ENCODE results near the gene TACSTD2.
"Not testable (repeated sequence)": the region's sequence is repeated elsewhere in the genome, so short reads cannot be mapped to it uniquely, and the experiment has no call there.

TACSTD2 gene

DNA sequence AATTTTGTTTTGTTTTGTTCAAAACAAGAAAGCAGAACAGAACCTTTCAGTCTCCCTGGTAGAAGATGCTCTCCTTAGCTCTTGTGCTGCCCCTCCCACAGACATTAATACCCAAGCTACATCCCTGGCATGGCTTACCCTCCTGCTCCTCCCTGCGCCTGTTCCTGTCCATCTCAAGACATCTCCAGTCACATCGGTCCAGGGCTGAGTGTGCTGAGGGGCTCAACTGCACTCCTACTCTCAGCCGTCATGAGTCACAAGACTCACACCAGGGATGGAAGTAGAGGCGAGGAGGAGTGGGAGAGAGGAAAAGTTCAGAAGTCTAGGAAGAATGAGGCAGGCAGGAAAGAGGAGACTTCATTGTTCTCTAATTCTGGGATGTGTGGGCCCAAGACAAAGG, 9.2 kb upstream of the TACSTD2 start:
- DNase-seq: no peak

DNA sequence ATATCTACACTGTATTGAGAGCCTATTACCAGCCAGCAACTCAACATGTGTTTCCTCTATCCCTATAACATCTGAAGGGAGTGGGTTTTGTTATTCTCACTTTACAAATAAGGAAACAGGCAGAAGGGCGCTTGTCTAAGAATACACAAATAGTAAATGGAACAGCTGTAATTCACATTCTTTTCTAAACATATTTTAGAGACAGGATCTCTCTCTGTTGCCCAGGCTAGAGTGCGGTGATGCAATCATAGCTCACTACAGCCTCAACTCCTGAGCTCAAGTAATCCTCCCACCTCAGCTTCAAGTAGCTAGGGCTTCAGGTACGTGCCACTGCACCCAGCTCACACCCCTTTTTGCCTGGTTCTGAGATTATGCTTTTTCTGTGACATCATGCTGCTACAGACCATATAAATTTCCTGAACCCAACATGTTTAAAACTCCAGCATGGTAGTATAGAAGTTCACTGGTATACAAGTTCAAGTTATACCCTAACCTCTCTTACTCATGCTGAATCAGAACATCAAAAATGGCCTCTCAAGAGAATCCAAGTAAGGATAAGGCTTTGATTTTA, 8.6 kb upstream of the TACSTD2 start:
- no peak for DNase-seq

DNA sequence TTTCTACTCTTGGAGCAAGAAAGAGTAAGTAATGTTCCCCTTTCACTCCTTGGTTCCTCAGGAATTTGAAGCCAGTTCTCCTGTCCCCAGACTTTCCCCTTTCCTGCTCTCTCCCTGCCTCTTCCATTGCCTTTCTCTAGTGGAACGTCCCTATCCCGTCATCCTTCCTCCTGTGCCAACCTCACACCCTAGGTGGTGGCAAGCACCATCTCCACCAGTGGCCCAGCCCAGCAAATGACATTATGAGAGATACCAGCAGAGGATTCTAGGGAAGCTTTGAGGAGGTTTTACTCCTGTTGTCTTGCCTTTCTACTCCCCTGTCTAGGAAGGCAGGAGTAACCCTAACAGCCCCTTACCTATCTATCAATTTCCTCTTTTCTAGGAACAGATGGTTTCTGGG, 8.1 kb upstream of the TACSTD2 start:
- DNase-seq: no peak

DNA sequence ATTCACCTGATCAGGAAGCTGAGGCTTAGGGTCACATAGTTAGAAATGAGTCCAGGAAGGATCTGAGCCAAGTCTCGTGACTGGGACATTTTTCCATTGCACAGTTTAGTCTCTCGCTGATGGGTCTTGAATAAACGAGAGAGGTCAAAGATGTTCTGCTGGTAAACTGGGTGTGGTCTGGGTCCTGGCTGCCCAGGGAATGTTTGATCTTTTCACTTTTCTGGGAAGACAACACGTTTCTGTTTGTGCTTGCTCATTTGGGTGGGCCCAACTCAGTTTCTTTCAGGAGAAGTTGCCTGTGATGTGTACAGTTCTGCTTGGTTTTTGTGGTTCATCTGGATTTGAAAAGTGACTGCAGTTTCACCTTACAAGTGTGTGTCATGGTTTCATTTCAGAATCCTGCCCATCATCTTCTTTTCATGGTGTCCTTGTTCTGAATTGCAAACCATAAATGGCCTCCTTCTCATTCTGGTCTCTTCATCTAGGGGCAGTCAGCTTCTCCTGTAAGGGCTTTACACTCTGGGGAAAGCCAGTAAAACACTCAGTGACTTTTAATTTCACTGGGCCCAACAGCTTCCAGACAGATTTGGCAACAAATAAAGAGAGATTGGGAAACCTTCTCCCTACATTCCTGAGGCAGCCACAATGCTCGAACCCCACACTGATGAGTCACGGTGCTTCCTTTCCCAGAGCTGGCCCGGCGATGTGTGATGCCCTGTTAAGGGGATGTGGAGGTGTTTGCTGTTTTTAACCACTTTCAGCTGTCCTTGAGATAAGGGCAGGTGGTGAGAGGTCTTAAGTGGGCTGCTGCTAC, 7.2 kb upstream of the TACSTD2 start:
- no peak for DNase-seq

DNA sequence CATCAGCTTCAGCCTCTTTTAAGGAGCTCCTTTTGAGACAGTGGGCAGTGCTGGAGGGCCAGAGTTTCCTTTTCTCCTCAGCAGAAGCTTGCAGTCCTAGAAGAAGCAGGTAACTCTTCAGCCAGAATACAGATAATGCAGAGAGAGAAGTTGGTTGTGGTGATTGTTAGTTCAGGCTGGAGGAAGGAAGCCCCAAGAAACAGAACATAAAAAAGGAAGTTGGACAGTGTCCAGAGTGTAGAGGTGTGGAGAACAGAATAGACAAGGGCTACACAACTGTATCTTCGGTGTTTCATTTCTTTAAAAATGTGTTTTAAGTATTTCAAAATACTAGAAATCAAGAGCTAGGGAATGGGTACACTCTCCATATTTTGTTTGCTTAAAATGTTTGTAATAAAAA, 6.4 kb upstream of the TACSTD2 start:
- DNase-seq: no peak

DNA sequence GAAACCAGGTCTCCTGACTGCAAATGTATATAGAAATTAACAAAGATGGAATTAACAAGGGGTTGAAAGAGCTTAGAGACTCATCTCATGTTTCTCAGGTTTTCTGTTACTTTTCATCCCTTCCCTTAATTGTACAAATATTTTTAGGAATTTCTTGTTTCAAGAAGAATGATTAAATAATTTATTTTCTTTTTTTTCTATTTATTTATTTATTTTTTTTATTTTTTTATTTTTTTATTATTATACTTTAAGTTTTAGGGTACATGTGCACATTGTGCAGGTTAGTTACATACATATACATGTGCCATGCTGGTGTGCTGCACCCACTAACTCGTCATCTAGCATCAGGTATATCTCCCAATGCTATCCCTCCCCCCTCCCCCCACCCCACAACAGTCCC, 5.1 kb upstream of the TACSTD2 start:
- DNase-seq: not testable (repeated sequence)

DNA sequence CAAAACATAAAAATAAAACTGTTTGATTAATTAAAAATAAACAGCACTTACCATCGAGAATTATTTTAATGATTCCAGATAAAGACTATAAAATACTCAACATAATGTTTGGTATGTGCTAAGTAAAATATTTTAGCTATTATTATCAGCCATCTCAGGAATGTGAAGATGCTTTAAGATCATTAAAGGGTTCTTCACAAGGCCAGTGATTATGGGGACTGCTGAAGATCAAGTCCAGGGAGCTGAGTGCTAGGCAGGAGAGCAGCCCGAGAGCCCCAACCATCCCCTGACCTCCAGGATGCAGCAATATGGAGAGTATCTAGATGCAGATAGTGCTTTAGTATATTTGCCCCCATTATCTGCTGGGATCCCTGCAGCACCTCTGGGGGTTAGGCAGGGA, 4.6 kb upstream of the TACSTD2 start:
- no peak for DNase-seq

DNA sequence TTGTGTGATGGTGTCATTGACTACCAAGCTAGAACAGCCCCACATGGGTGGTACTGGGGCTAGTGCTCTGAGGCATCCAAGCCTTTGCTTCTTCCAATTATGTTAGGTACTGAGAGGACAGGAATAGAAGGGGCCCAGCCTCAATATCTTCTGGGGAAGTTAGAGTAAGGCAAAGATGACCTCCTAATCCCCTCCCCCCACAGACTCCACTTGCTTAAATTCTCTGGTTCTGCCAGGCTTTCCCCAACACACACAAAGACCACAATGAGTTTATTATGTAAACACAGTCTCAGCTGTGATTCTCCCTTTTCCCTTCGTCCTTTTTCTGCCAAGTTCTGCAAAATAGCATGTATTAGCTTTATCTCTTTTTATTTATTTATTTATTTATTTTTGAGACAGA, 3.1 kb upstream of the TACSTD2 start:
- DNase-seq: no peak

DNA sequence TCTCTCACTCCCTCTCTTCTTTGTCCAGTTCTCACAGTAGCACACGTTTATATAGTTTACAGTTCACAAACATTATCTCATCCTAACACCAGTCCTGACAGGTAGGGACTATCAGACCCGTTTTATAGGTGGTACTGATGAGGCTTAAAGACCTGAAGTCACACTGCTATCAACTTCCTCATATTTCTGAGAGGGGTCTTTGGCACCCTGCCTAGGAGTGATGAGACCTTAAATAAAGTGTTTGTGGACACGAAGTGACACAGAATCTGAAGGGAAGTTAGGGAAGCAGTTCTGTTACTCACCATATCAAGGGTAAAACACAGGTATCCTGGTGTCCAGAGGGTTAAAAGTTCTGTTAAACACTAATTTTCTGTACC, 590 bp upstream of the TACSTD2 start:
- no peak for DNase-seq

DNA sequence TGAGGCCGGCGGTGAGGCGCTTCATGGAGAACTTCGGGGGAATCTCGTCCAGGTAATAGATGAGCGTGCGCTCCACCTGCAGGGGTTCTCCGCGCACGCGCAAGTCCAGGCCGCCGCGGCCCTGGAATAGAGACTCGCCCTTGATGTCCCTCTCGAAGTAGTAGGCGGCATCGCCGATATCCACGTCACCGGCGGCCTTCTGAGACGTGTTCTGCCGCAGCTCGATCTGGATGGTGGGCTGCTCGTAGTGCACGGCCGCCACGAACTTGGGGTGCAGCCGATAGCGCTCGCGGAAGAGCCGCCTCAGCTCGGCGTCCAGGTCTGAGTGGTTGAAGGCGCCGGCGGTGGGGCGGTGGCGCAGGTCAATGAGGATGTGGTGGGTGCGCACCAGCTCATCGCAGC, 726 bp downstream of the TACSTD2 start:
- no peak for DNase-seq

DNA sequence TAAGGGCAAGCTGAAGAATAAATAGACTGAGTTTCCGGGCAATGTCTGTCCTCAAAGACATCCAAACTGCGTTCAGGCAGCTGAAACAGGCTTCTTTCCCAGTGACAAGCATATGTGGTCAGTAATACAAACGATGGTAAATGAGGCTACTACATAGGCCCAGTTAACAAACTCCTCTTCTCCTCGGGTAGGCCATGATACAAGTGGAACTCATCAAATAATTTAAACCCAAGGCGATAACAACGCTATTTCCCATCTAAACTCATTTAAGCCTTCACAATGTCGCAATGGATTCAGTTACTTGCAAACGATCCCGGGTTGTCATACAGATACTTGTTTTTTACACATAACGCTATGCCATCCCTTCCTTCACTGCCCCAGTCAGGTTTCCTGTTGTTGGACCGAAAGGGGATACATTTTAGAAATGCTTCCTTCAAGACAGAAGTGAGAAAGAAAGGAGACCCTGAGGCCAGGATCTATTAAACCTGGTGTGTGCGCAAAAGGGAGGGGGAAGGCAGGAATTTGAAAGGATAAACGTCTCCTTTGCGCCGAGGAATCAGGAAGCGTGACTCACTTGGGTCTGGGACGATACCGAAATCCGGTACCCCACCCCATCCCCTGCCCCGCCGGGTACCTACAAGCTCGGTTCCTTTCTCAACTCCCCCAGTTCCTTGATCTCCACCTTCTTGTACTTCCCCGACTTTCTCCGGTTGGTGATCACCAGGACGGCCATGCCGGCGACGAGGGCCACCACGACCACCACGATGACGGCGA, 1.3 kb downstream of the TACSTD2 start:
- no peak for DNase-seq

DNA sequence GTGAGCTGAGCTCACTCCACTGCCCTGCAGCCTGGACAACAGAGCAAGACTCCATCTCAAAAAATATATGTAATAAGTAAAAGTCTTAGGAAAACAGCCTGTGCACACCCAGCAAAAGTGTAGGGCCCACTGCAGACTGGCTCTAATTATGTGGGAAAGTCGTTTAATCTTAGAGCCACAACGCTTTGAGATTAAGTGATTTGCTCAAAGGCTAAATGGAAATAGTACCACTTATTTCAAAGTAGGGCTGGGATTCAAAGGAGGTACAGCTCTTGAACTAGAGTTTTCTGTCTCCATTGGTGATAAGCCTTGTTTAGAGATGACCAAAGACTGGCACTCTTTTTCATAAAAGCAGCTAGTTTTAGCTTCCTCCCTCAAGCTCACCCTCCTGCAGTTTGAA, 2.2 kb downstream of the TACSTD2 start:
- no peak for DNase-seq

DNA sequence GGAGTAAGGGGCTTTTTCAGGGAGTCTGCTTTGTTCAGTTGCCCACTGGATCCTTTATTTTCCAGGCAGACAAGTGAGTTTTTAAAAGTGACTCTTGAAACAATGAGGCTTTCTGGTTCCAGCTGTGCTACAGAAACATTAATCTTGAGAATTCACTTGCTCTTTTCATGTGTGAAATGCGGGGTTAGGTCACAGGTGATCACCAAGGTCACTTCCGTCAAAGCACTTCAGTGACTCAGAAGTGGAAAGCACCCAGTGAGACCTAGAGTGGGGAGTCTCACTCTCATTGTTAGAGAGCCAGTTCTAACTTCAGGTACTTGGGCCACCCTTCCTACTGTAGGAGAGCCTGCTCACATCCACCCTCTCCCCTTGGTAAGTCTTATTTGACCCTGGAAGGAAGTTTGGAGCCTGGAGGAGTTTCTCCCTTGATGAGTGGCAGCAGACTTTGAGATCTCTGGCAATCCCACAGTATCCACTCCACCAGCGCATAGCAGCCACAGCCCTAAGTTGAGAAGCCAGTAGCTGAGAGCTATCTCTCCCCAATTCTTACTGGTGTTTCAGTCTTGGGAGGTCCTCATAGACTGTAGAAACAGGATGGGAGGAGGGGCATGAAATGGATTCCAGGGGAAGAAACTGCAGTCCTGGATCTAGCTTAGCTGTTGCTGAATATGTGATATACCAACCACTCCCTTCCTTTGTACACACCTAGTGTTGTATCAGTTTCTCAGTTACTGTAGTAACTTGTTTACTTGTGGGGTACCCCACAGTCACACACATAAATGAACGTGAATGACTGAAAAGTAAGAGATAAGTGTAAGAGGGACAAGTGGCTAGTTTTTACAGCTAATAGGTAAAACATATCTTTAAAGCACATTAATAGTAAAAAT, 3.1 kb downstream of the TACSTD2 start:
- no peak for DNase-seq

DNA sequence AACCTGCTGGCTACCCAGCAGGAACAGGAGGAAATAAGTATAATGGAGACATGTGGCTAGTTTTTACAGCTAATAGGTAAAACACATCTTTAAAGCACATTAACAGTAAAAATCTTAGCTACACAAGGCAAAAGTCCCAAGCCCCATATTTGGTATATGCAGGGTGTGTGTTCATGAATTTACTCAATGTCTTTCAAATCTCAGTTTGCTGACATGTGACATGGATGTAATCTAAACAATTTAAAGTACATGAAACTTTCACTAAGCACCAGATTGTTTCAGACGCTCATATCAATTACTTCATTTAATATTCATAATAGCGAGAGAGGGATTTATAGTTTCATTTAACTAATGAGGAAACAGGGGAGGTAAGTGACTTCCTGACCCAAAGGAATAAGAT, 3.9 kb downstream of the TACSTD2 start:
- DNase-seq: no peak

DNA sequence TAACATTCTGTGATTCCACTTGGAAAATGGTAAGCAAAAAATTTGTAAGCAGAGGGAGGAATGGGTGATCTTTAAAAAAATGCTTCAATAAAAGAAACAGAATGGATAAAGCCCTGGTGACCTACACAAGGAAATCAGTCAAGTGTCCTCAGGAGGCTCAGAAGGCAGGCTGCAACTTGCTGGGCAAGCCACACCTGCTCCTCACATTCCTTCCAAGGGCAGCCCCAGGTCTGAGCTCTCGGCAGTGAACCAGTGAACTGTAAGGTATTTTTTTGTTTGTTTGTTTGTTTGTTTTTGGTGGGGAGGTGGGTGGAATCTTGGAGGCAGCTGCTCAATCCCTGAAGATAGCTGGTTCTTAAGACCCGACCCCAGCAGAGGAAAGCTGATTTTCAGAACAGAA, 4.4 kb downstream of the TACSTD2 start:
- DNase-seq: no peak

DNA sequence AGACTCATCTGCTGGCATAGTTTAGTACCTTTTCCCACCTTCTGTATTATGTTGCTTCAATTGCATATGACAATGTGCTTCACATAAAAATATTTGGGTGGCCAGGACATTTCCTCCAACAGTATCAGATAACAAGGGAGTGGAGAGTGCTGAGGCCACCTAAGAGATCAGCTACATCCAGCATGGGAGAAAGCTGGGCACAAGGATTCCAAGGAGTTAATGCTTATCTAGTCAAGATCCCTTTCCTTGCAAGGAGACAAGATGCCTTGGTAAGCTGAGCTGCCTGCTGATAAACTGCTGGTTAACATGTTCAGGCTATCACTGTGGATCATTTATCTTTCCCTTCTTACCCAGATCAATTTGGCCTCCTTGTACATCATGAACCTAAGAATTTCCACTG, 5.4 kb downstream of the TACSTD2 start:
- no peak for DNase-seq

DNA sequence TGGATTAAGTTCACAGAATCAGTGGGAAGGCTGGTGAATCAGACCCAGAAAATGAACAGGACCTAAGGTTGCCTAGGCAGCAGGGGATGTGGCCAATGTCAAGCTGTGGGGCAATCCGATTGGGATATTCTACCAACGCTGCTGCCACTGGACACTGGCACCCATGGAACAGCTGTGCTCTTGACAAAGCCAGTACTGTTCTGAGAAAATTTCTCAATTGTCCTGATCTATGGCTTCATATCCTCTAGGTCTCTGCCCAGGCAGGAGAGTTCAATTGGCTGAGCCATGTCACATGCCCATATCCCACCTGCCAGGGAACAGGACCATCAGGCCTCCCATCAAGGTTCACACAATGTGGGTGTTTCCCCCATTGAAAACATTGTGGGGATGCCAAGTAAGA, 6.2 kb downstream of the TACSTD2 start:
- no peak for DNase-seq

DNA sequence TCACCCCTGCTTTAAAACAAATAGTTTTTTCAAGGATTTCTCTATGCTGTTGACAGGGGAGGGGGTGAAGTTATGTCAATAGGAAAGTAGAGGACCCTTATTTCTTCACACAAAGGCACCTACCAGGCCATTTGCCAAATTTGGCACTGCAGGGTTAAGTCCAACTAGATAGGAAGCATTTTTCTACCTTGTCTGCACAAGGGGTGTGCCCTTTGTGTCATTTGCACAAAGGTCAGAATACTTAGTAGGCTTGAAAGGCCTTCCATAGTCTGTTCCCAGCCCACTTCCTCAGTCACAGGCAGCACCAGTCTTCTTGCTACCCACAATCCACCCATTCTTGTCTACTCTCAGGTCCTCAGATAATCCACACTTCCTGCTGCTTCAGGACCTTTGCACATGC, 7.0 kb downstream of the TACSTD2 start:
- no peak for DNase-seq

DNA sequence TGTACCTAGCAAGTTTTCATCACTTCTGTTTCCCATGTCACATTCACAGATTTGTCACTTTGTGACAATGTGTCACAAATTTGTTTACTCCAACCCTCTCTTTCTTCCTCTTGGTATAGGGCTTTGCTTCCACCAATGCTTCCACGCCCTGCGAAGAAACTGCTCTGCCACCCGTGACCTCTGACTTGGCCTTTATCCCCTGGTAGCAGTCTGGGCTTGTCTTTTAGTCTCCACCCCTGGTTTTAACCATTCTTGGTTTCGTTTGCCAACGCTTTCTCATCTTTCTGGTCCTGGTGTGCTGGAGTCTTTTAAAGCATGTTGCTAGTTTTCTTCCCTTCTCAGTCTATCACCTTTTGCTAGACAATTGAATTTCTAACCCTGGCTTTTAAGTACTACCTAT, 8.1 kb downstream of the TACSTD2 start:
- no peak for DNase-seq

DNA sequence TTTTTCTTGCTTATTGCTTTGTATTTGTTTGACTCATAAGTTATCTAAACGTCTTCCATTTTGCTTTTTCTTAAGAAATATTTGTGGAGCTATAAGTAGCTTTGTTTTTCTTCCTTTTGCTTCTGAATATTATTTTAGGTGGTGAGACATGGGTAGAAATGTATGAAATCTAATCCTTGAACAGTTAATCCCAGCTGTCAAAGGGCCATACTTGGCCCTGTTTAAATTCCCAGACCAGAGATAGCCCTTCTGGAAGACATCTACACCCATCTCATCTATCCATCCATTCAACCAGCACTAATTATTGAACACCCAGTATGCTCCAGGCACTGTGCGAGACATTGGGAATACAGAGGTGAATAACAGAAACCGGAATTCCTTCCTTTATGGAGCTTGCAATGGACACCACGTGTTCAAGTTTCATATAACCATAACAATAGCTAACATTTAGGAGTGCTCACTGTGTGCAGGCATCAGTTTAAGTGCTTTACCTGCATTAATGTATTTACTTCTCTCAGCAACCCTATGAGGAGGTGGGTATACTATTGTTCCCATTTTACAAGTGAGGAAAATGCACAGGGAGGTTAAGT, 8.7 kb downstream of the TACSTD2 start:
- DNase-seq: no peak

DNA sequence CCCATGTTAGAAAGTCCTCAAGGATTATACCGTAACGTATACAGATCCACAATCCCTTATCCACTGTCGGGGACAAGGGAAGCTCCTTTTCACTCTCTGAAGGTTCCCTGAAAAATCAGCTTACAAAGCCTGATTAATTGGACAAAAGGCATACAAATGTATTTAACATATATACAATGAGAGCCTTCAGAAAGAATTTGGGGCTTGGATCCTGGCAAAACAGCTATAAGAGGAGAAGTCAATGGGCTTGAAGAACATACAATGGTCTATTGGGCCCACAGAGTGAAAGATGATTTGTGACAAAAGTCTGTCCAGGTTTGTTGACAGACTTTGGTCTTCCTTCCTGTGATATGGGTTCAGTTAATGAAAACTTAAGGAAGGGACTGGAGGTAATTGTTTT, 10.7 kb downstream of the TACSTD2 start:
- no peak for DNase-seq

DNA sequence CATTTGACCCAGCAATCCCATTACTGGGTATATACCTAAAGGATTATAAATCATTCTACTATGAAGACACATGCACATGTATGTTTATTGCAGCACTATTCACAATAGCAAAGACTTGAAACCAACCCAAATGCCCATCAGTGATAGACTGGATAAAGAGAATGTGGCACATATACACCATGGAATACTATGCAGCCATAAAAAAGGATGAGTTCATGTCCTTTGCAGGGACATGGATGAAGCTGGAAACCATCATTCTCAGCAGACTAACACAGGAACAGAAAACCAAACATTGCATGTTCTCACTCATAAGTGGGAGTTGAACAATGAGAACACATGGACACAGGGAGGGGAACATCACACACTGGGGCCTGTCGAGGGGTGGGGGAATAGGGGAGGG, 13.3 kb downstream of the TACSTD2 start:
- not testable (repeated sequence) for DNase-seq

DNA sequence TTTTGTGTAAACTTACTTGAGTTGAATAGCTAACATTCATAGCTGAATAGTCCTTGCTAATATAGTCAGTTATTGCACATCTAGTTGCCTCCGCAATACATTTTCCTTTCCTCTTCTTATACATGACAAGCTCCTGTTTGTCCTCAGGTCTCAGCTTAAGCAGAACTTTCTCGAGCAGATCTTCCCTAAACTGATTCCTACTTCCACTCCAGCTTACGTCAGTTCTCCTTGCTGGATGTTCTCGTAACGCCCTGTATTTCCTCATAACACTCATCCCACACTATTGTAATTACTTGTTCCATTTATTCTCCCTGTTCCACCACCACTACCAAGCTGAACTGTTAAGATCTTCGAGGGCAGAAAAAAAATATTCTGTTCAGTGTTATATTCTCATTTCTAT, 15.4 kb downstream of the TACSTD2 start:
- no peak for DNase-seq

All from GOT3 (cell line).